Effector memory CD4-positive, alpha-beta T cell (primary cell): ENCODE data around the gene CRYGN.

ENCODE experiments used
- DNase-seq, 3 donors: peaks; one replicate each; pipeline ENCODE4 v3.0.0-alpha.2; 2020
- H3K27ac ChIP-seq: 2 replicates; pipeline ENCODE4 v1.7.0; 2013; ENCODE audit warnings: mild to moderate bottlenecking, low read length, moderate library complexity; ENCODE audit not compliant: insufficient read depth, poor library complexity, severe bottlenecking
- H3K27me3 ChIP-seq: replicated peaks from 2 replicates; pipeline ENCODE4 v1.7.0; 2013; ENCODE audit warnings: mild to moderate bottlenecking, low read length; ENCODE audit not compliant: insufficient read depth, control insufficient read depth, poor library complexity, severe bottlenecking
- H3K36me3 ChIP-seq: 2 replicates; pipeline ENCODE4 v1.7.0; 2013; ENCODE audit warnings: mild to moderate bottlenecking, low read length, moderate library complexity; ENCODE audit not compliant: control insufficient read depth, insufficient read depth
- H3K4me1 ChIP-seq: 2 replicates; pipeline ENCODE4 v1.7.0; 2013; ENCODE audit warnings: low read length, mild to moderate bottlenecking; ENCODE audit not compliant: control insufficient read depth, insufficient read depth, poor library complexity, severe bottlenecking
- H3K4me3 ChIP-seq: 2 replicates; pipeline ENCODE4 v1.7.0; 2013; ENCODE audit warnings: low read length, low read depth, mild to moderate bottlenecking; ENCODE audit not compliant: insufficient read depth, poor library complexity, severe bottlenecking
- H3K9me3 ChIP-seq: 2 replicates; pipeline ENCODE4 v1.7.0; 2013; ENCODE audit warnings: mild to moderate bottlenecking, low read length, moderate library complexity; ENCODE audit not compliant: control insufficient read depth

The CRYGN gene

DNA sequence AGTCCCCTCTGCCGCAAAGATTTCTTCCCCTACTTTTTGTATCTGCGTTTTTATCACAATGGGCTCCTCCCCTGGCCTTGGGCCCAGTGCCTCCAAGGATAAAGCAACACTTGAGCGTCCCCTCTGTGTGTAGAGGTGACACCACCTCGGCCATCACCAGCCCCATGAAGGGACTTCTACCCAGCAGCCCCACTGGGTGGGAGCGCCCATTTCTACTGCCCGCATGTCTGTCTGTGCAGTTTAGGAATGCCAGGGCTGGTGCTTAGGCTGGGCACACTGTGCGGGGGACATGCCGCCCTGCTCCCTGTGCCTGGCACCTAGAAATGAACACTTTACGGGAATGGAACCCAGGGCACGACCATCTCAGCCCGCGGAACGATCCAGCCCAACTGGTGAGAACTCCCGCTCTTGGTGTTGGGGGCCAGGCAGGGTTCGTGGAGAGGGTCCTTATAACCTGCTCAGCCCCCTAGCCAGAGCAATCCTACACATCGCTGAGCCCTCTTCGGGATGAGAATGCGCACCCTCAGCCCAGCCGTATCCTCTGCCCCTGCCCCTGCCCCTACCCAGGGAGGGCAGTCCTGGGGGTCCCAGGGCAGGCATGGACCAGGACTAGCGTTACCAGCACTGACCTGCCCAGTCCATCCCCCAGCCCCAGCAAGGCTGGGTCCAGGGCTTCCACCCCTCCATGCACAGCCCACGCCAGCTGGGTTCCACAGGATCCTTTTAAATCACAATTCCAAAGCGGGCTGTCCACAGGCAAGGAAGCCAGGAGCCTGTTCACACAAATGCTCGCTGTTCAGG is 12.8 kb downstream of the CRYGN start:
- peaks cover 55% of the 10 kb centered on the region for H3K4me1 ChIP-seq
- no peaks in the 10 kb centered on the region for H3K36me3 ChIP-seq
- H3K27ac ChIP-seq, result no peak overlapping the region
- no peak overlapping the region for H3K4me3 ChIP-seq
- no peaks in the 10 kb centered on the region for H3K27me3 ChIP-seq
- no peak for DNase-seq
- no peaks in the 10 kb centered on the region for H3K9me3 ChIP-seq

DNA sequence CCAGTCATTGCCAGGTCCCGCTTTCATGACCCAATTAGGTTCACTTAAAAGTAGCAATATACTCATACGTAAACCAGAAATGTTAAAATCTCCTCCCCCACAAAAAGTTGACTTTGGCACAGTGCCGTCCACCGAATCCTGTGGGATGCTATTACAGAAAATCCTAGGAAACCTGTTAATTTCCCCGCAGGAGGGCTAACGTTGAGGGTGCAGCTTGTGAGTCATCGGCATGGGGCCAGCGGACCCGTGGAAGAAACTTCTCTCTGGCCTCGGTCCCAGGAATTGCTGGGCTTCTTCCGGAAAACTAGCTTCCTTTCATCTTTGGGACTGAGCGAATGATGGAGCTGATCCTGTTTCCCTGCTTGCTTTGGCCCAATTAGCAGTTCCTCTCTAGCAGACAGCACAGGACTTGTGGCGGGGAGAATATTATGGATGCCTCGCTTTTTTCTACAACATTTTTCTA is 13.5 kb downstream of the CRYGN start:
- Histone ChIP-seq H3K27ac (no peak overlapping the region), H3K27me3 (no peaks in the 10 kb centered on the region), H3K4me3 (no peak overlapping the region), H3K36me3 (no peaks in the 10 kb centered on the region), H3K9me3 (no peaks in the 10 kb centered on the region), H3K4me1 (peaks cover 48% of the 10 kb centered on the region)
- DNase-seq, result no peak

DNA sequence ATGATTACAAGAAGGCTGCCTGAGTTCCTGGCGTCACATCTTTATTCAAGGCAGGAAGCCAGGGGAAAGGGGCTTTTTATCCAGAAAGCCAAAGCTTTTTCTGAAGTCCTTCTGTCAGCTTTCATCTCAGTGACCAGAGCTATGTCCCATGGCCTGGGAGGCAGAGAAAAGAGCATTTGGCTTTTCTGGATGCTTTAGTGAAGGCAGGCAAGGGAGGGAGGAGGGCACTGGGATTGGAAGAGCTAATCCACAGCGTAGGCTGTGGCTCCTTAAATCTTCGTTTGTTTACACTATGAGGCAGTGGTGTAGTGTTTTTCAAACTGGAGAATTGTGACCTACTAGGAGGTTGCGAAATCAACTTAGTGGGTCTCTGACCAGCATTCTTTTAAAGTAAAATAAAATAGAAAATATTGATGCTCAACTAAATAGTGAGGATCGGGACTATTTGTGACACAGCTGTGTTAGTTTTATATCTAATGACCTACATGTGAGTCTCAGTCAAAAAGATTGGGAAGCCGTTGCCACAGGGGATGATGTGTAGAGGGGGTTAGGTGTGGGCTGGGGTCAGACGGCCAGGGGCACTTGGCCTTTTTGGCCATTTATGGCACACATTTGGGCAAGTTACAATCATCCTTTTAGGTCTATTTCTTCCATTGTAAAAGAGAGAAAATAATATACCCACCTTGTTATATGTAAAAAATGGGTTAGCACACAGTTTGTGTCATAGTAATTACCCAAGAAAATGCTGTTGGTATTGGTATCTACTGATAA is 14.1 kb downstream of the CRYGN start:
- DNase-seq, result no peak
- H3K36me3 ChIP-seq, result no peaks in the 10 kb centered on the region

DNA sequence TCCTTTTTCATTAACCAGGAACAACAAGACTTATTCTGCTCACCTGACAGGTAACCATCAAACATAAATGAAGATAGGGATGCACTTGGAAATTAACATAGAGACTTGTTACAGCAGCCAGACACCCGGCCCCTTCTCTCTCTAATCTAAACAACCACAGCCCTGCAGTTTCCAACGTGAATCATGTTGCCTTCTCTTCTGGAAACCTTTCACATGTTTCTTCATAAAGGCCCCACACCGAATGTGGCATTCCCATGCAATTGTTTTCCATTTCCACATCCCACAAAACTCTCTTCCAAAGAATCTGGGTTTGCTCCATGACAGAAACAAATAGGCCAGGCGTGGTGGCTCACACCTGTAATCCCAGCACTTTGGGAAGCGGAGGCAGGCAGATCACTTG is 15.1 kb downstream of the CRYGN start:
- no peaks in the 10 kb centered on the region for H3K36me3 ChIP-seq
- H3K4me1 ChIP-seq, result peaks cover 33% of the 10 kb centered on the region
- H3K4me3 ChIP-seq, result no peak overlapping the region
- H3K27ac ChIP-seq, result no peak overlapping the region
- DNase-seq, result no peak
- no peaks in the 10 kb centered on the region for H3K9me3 ChIP-seq
- H3K27me3 ChIP-seq, result no peaks in the 10 kb centered on the region

More for the DNA sequence above, 14.1 kb downstream of the CRYGN start:
- H3K27me3 ChIP-seq, result no peaks in the 10 kb centered on the region
- no peak overlapping the region for H3K4me3 ChIP-seq
- H3K9me3 ChIP-seq, result no peaks in the 10 kb centered on the region
- no peak overlapping the region for H3K27ac ChIP-seq
- H3K4me1 ChIP-seq, result peaks cover 43% of the 10 kb centered on the region

DNA sequence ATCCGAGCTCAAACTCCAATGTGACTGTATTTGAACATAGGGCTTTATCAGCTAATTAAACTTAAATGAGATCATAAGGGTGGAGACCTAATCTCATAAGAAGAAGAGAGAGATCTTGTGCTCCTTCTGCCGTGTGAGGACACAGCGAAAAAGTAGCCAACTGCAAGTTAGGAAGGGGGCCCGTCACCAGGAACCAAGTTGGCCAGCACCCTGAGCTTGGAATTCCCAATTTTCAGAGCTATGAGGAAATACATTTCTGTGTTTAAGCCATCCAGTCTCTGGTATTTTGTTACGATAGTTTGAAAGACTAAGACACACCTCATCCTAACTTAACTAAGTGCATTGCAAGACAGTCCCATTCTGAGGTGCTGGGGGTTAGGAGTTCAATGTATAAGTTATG is 16.0 kb downstream of the CRYGN start:
- Histone ChIP-seq H3K27ac (no peak overlapping the region), H3K36me3 (no peaks in the 10 kb centered on the region), H3K9me3 (no peaks in the 10 kb centered on the region), H3K4me3 (no peak overlapping the region), H3K4me1 (peaks cover 24% of the 10 kb centered on the region), H3K27me3 (no peaks in the 10 kb centered on the region)
- no peak for DNase-seq

DNA sequence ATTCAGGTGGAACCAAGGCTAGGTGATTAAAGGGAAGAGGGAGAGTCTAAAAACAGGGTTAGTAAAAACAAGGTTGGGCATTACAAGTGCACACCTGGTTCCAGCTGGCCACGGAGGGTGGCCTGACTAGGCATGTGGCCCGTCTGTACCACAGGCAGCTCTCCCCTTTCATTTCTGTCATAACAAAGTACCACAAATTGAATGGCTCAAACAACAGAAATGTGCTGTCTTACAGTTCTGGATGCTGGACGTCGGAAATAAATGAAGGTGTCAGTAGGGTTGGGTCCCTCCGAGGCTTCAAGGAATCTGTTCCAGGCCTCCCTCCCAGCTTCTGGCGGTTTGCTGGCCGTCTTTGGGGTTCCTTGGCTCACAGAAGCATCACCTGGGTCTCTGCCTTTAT is 16.7 kb downstream of the CRYGN start:
- Histone ChIP-seq H3K27me3 (no peaks in the 10 kb centered on the region), H3K4me1 (peaks cover 17% of the 10 kb centered on the region), H3K4me3 (no peak overlapping the region), H3K36me3 (no peaks in the 10 kb centered on the region), H3K9me3 (no peaks in the 10 kb centered on the region), H3K27ac (no peak overlapping the region)
- DNase-seq, result no peak

DNA sequence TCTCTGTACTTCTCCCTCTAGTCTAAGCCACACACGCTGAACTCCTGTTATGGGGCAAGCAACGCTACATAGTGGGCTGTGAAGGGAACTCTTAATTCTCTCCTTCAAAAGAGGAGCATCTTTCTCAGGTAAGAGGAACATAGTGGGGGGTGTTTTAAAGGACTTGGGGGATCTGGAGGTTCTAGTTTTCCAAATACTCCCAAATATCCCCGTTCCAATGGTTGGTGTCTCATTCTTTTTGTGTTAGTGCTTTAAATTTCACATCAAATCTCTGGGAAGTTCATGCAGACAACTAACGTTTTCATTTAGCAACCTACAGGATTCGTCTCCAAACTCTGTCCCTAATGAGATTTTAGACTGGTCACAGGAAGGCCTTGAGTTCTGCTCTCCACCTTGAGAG is 17.7 kb downstream of the CRYGN start:
- Histone ChIP-seq H3K4me3 (no peak overlapping the region), H3K27me3 (no peaks in the 10 kb centered on the region), H3K27ac (no peak overlapping the region), H3K36me3 (no peaks in the 10 kb centered on the region), H3K9me3 (no peaks in the 10 kb centered on the region), H3K4me1 (peaks cover 7% of the 10 kb centered on the region)
- no peak for DNase-seq

DNA sequence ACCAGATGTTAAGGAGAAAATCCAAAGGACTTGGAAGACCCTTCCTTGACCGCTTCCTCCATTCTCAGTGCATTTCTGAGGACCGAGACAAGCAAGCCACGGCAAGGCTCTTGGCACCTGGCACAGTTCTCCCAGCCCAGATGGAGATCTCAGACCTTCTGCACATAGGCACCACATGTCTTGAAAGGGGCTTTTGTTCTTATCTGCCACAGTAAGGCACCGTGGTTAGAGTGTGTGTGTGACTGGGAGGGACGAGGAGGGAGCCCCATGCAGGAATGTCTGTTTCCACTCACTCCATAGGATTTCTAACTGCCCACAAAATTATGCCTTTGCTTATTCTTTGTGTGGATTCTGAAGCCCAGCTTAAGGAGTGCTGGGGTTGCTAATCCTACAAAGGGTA is 19.8 kb downstream of the CRYGN start:
- Histone ChIP-seq H3K9me3 (no peaks in the 10 kb centered on the region), H3K4me1 (no peaks in the 10 kb centered on the region), H3K36me3 (no peaks in the 10 kb centered on the region), H3K27ac (no peak overlapping the region), H3K4me3 (no peak overlapping the region), H3K27me3 (no peaks in the 10 kb centered on the region)
- DNase-seq, result no peak

DNA sequence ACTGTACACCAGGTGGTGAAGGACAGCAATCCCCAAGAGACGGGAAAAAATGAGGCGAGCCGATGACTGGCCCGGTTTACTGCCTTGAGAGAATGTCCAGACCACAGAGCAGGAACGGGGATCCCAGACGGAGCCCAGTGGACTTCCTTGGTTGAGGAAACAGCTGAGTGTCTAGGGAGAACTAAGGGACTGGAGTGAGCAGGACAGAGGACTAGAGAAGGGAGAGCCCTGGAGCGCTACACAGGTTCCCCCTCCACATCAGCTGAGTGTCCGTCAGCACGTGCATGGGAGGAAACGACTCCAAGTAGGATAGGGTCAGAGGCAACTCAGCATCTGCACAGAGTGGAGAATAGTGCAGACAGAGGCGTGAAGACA is 23.0 kb downstream of the CRYGN start:
- Histone ChIP-seq H3K27me3 (no peaks in the 10 kb centered on the region), H3K27ac (no peak overlapping the region)

More for the DNA sequence above, 23.0 kb downstream of the CRYGN start:
- no peak for DNase-seq
- no peak overlapping the region for H3K4me3 ChIP-seq
- no peaks in the 10 kb centered on the region for H3K9me3 ChIP-seq
- H3K36me3 ChIP-seq, result peaks cover 3% of the 10 kb centered on the region
- H3K4me1 ChIP-seq, result peaks cover under 1% of the 10 kb centered on the region
